ENCODE measurements around the gene EPB41L4A.

Gene EPB41L4A

DNA sequence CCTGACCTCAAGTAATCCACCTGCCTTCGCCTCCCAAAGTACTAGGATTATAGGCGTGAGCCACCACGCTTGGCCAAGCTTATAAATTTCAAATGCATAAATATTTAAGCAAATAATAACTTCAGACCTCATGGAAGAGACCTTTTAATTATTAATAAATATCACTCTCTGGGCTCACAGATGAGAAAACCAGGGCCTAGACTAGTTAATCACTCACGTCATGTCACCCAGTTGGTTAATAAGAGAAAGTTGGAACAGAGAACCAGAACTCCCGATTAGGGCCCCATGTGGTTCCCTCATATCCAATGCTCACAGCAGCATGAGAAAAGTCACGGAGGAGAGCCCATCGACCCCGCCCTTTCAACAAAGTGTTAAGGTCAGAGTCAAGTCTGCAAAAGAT lies 79.3 kb downstream of the EPB41L4A start:
- H3K27ac ChIP-seq, result no peak overlapping the region
- TF ChIP-seq ZFX (IDR thresholded peaks at IDR 0.05), result no peak
- TF ChIP-seq, protein P1, sequence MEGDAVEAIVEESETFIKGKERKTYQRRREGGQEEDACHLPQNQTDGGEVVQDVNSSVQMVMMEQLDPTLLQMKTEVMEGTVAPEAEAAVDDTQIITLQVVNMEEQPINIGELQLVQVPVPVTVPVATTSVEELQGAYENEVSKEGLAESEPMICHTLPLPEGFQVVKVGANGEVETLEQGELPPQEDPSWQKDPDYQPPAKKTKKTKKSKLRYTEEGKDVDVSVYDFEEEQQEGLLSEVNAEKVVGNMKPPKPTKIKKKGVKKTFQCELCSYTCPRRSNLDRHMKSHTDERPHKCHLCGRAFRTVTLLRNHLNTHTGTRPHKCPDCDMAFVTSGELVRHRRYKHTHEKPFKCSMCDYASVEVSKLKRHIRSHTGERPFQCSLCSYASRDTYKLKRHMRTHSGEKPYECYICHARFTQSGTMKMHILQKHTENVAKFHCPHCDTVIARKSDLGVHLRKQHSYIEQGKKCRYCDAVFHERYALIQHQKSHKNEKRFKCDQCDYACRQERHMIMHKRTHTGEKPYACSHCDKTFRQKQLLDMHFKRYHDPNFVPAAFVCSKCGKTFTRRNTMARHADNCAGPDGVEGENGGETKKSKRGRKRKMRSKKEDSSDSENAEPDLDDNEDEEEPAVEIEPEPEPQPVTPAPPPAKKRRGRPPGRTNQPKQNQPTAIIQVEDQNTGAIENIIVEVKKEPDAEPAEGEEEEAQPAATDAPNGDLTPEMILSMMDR (conservative IDR thresholded peaks at IDR 0.05), result no peak

DNA sequence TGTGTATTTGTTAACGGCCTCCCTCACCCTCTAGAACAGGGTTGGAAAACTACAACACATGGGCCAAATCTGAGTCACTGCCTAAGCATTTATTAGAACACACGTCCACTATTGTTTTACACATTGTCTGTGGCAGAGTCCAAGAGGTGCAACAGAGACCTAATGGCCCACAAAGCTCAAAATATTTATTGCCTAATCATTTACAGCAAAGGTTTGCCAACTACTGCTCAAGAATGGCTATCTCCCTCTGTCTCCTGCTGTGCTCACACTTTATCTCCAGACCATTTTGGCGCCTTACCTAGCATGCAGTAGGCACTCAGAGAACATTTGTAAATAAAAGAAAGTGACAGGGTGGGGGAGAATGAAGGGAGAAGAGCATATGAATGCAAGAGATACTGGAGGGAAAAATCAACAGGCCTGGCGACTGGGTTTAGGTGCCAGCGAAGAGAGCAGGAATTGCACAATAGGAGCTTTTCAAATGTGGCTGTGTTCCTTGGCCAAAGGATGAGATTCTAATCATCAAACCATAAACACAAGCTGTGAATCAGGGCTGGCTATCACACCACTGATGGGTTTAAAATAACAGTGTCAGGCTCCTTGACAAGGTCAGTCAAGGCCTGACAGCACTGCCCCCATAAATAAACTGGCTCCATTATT lies 80.3 kb downstream of the EPB41L4A start:
- TF ChIP-seq, protein P1 (conservative IDR thresholded peaks at IDR 0.05), result no peak
- TF ChIP-seq ZFX (IDR thresholded peaks at IDR 0.05), result no peak
- no peak overlapping the region for H3K27ac ChIP-seq

DNA sequence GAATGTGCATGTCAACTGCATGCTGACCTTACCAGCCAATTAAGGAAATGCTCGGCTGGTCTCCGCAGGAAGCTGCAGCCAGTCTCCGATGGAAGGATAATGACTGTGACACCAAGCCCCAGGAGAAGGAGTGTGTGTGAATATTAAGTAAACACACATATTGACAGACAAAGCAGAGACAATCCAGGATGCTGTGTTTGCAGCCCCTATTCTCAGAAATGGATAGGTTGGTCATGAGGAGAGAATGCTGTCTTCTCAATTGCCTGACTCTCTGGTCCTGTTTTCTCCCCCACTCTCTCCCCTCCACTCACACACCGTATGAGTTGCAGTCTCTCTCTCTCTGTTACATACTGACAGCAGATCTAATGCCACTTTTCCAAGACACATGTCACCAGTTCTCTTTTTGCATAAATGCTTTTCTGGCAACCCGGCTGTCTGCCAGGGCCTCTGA lies 85.7 kb downstream of the EPB41L4A start:
- TF ChIP-seq, protein P1 (conservative IDR thresholded peaks at IDR 0.05), result no peak
- no peak for TF ChIP-seq ZFX (IDR thresholded peaks at IDR 0.05)
- H3K27ac ChIP-seq, result no peak overlapping the region

DNA sequence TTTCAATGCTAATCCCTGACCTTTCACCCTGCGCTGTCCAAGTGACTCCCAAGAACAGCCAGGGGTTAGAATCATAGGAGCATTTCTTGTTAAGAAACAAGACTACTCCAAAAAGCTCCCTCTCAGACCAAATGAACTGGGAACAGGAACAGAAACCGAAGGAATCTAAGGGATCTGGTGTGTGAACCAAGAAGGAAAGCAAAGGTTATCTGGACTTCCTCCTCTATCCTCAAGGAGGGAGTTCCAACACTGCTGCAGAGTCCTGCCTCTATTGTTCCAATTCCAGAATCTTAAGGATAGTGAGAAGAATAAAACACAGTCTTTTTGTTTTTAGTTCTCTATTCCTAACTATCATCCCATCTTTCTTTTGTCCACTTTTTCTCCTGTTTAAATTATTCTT lies 87.2 kb downstream of the EPB41L4A start:
- TF ChIP-seq ZFX (IDR thresholded peaks at IDR 0.05), result no peak
- TF ChIP-seq, protein P1 (conservative IDR thresholded peaks at IDR 0.05), result no peak
- H3K27ac ChIP-seq, result no peak overlapping the region

DNA sequence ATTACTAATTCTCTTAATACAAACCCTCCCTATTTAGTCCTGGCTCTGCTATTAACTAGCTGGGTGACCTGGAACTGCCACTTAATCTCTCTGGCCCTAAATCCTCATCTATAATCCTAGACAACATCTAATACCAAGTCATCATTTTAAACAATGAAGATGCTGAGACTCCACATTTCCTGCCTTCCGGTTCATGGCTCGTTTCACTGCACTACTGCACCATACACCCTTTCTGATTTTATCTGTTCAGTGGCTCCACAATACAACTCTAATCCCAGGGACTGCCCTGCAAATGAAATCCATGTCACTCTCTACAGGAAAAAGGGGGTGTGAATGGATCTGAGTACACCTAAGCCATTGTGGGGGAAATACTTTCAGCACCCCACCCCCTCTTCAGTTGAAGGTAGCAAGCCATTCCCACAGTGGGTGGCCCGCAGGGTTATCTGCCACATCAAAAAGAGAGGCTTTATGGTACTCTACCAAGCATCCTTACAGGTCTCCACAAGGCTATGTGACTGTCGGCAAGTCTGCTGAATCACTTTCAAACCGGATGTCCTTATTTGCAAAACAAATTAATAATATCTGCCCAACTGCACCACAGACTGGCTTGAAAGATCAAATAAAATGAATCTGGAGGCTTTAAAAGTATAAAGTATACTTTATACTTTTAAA lies 89.5 kb downstream of the EPB41L4A start:
- TF ChIP-seq ZFX (IDR thresholded peaks at IDR 0.05), result no peak
- TF ChIP-seq, protein P1 (conservative IDR thresholded peaks at IDR 0.05), result no peak
- H3K27ac ChIP-seq, result peak overlapping the region; percentile 44; the same call in 1 of the 2 replicates

DNA sequence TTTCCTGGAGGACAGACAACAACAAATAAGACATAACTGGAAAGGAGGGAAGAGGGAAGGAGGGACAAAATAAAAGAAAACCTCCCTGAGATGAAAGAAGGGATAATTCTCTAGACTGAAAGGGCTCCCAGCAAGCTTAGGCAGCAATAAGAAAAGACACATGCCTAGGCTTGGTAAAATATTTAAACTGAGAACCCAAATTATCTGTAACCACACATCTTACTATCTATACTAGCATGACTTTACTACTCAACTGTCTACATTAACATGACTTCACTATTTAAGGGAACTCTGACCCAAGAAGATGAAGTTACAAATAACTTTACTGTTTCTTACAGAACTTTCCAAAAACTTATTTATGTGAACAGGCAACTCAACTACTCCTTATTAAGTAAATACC lies 95.9 kb downstream of the EPB41L4A start:
- H3K27ac ChIP-seq, result no peak overlapping the region
- TF ChIP-seq ZFX (IDR thresholded peaks at IDR 0.05), result no peak
- TF ChIP-seq, protein P1 (conservative IDR thresholded peaks at IDR 0.05), result no peak

DNA sequence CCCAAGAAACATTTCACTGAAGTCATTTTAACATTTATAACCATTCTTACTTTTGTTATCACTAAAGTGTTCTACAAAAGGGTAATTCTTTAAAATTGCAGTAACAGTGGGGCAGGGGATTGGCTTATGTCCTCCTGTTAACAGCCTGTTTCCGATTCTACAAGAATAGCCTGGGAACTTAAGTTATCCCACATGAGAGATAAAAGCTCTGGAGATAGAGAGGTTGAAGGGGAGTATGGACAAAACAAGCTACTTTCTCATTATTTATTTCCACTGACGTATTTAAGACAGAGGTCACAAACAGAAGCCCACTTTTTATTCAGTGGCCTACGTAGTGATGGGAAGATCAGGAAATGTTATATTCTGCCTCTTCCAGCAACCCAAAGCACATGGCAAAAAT lies 98.7 kb downstream of the EPB41L4A start:
- no peak for TF ChIP-seq ZFX (IDR thresholded peaks at IDR 0.05)
- TF ChIP-seq, protein P1 (conservative IDR thresholded peaks at IDR 0.05), result no peak
- H3K27ac ChIP-seq, result no peak overlapping the region

Data from C4-2B (cell line).